ENCODE measurements around the gene WDR18. TPM values are rescaled to one million over a fixed set of nuclear protein-coding genes. Genes with fewer than 3 reads are reported as not detected.

The WDR18 gene
- total RNA-seq, 6 experiments from 2014 or later = 47.5 to 55.8 (median 51.3) TPM

DNA sequence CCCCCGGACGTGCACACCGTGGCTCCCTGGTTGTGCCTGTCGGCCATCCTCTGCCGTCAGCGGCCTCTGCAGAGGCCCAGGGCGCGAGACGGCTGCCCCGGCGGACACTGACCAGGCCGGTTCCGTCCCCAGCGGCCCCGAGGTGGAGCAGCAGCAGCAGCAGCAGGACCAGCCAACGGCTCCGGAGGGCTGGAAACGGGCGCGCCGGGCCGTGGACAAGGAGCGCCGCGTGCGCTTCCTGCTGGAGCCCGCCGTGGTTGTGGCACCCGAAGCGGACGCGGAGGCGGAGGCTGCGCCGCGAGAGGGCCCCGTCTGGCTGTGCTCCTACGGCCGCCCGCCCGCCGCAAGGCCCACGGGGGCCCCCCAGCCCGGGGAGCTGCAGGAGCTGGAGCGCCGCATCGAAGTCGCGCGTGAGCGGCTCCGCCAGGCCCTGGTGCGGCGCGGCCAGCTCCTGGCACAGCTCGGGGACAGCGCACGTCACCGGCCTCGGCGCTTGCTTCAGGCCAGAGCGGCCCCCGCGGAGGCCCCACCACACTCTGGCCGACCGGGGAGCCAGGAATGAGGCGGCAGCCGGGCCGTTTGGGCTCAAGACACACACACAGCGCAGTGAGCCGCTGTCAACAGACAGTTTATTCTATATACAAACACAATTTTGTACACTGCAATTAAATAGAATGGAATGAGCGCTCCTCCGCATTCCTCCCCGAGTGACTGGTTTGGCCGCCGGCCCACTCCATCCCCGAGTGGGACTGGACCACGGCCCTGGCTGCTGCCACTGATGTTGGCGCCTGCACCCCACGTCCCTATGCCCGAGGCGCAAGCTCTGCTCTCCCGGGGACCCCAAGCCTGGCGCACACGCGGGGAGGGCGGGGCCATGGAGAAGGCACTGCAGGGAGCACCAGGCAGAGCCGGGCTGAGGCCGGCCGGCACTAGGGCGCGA is 25.2 kb downstream of the WDR18 start:
- Mint-ChIP-seq H3K9me3 (peaks cover 4% of the 10 kb centered on the region; the same call in 1 of the 2 replicates), H3K36me3 (ENCODE audit: low read depth) (no peaks in the 10 kb centered on the region), H3K27me3 (ENCODE audit: insufficient read depth) (peaks cover 5% of the 10 kb centered on the region), H3K4me3 (no peak overlapping the region; the same call in 1 of the 2 replicates), H3K27ac (peak overlapping the region; percentile 65), H3K4me1 (ENCODE audit: low read depth) (peaks cover 5% of the 10 kb centered on the region; the same call in 1 of the 2 replicates)
- TF ChIP-seq, protein P1, sequence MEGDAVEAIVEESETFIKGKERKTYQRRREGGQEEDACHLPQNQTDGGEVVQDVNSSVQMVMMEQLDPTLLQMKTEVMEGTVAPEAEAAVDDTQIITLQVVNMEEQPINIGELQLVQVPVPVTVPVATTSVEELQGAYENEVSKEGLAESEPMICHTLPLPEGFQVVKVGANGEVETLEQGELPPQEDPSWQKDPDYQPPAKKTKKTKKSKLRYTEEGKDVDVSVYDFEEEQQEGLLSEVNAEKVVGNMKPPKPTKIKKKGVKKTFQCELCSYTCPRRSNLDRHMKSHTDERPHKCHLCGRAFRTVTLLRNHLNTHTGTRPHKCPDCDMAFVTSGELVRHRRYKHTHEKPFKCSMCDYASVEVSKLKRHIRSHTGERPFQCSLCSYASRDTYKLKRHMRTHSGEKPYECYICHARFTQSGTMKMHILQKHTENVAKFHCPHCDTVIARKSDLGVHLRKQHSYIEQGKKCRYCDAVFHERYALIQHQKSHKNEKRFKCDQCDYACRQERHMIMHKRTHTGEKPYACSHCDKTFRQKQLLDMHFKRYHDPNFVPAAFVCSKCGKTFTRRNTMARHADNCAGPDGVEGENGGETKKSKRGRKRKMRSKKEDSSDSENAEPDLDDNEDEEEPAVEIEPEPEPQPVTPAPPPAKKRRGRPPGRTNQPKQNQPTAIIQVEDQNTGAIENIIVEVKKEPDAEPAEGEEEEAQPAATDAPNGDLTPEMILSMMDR (IDR thresholded peaks at IDR 0.05) = 0 out of 2 replicates have a peak, but pooled peaks have one; percentile 4
- peak; percentile 89 for DNase-seq

DNA sequence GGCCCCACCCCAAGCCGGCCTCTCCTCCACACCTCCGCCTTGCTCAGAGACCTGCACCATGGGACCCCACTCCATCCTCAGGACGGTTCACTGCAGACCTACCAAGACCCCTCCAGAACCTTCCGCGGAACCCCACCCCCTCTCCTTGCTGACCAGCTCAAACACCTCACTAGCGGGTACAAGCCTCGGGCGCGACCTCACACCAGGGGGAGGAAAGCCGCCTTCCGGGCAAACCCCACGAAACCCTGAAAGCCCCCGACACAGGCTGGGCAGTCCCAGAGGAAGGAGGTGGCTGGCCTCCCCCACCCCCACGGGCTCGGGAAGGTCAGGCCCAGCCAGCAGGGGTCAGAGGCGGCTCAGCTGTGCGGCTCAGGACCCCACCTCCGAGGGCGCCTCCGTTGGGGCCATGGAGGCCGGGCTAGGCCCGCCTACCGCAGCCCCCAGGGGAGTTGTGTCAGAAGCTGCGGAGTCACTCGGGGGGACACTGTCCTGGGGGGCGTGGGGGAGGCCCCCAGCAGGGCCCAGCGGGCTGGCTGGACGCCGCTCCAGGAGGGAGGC is 25.9 kb downstream of the WDR18 start:
- DNase-seq = no peak
- Mint-ChIP-seq H3K4me3 (no peak overlapping the region), H3K4me1 (ENCODE audit: low read depth) (peaks cover 5% of the 10 kb centered on the region; the same call in 1 of the 2 replicates), H3K27me3 (ENCODE audit: insufficient read depth) (peaks cover 4% of the 10 kb centered on the region), H3K27ac (peak overlapping the region; percentile 65), H3K9me3 (peaks cover 2% of the 10 kb centered on the region; the same call in 1 of the 2 replicates), H3K36me3 (ENCODE audit: low read depth) (no peaks in the 10 kb centered on the region)
- TF ChIP-seq, protein P1 (IDR thresholded peaks at IDR 0.05) = no peak

DNA sequence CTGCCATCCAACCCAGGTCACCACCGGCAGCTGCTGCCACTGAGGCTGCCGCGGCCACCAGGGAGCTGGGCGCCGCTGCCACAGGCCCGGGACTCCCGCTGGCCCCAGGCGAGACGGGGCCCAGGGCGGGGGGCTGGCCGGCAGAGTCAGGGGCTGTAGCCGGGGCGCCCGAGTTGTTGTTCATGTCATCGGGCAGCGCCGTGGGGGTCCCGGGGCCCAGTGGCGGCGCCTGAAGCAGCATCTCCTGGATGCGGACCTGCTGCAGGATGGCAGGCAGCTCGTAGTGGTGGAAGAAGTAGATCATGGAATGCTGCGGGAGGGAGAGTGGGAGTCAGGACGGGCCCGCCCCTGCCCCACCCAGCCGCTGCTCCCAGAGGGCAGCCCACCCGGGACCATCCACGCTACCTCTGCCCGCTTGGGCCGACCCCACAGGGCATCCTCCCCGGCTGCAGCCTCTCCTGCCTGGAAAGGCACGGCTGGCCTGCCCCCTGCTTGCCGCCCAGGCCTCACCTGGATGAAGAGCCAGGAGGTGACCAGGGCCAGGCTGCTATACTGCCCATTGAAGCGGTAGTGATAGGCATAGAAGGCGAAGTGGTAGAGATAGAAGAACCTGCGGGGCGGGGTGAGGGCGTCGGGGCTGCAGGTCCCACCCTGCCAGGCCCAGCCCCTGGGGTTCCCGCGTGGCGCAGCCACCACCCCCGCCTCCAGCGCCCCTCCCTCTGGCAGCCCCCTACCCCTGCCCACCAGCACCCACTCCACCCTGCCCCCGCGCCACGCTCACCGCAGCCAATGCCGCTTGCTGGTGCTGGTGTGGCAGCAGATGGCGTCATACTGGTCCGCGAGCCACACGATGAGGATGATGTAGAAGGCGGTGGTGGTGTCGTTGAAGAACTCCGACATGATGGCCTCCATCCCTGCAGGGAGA is 26.7 kb downstream of the WDR18 start:
- peaks cover 2% of the 10 kb centered on the region for H3K27me3 Mint-ChIP-seq (ENCODE audit: insufficient read depth)
- H3K9me3 Mint-ChIP-seq = no peaks in the 10 kb centered on the region
- H3K36me3 Mint-ChIP-seq (ENCODE audit: low read depth) = no peaks in the 10 kb centered on the region
- DNase-seq = no peak
- TF ChIP-seq, protein P1 (IDR thresholded peaks at IDR 0.05) = no peak
- peaks cover 5% of the 10 kb centered on the region; the same call in 1 of the 2 replicates for H3K4me1 Mint-ChIP-seq (ENCODE audit: low read depth)
- no peak overlapping the region for H3K4me3 Mint-ChIP-seq
- no peak overlapping the region for H3K27ac Mint-ChIP-seq

DNA sequence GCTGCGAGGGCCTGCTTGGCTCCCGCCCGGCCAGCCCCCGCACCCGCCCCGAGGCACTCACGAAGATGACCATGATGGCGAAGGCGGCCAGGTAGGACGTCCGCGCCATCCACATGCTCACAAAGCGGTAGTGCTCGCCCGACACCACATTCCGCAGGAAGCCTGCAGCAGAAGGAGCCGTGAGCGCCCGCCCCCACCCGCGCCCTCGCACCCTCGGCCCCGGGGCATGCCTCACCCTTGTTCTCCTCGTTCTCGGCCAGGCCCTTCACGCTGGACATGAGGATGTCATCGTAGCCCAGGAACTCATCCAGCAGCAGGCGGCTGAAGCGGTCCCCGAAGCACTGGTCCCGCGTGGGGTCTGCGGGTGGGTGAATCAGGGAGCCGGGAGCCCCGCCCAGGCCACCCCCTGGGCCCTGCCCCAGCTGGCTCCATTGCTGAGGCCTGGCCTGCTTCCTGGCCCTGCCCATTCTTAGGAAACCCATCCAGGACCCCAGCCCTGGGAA is 27.7 kb downstream of the WDR18 start:
- TF ChIP-seq, protein P1 (IDR thresholded peaks at IDR 0.05) = no peak
- Mint-ChIP-seq H3K27me3 (ENCODE audit: insufficient read depth) (peaks cover 2% of the 10 kb centered on the region), H3K4me3 (no peak overlapping the region), H3K9me3 (no peaks in the 10 kb centered on the region), H3K27ac (no peak overlapping the region), H3K36me3 (ENCODE audit: low read depth) (no peaks in the 10 kb centered on the region), H3K4me1 (ENCODE audit: low read depth) (peaks cover 13% of the 10 kb centered on the region)
- no peak for DNase-seq

DNA sequence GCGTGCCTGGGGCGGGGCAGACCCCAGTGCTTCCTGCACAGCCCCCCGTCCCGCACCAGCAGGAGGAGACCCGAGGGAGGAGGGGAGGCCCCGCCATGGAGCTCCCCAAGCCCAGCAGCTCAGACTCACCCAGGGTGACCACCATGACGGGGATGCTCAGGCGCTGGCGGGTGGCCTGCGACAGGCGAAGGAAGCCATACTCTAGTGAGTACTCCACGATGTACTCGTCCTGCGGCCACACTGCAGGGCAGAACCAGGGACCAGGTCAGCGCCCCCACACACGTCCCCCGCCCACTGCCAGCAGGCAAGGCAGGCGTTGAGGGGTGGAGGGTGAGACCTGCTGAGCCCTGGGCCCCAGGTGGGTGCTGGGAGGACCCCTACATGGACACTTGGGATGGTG is 28.2 kb downstream of the WDR18 start:
- Mint-ChIP-seq H3K4me3 (no peak overlapping the region), H3K36me3 (ENCODE audit: low read depth) (no peaks in the 10 kb centered on the region), H3K27ac (no peak overlapping the region), H3K4me1 (ENCODE audit: low read depth) (peaks cover 17% of the 10 kb centered on the region), H3K27me3 (ENCODE audit: insufficient read depth) (no peaks in the 10 kb centered on the region; the same call in none of the 2 replicates), H3K9me3 (no peaks in the 10 kb centered on the region)
- no peak for DNase-seq
- TF ChIP-seq, protein P1 (IDR thresholded peaks at IDR 0.05) = no peak

All from HFFc6 (cell line).